GM12878 (cell line): ENCODE measurements around the gene ERC2. TPM values are rescaled to one million over a fixed set of nuclear protein-coding genes. Genes with fewer than 3 reads are reported as not detected.
A peak's percentile ranks its signal among the peaks of the same experiment; 100 is the strongest.

Experiments
- ATF7 ChIP-seq: fragments of 450-650 bp; IDR thresholded peaks from 2 replicates; pipeline ENCODE4 v1.6.1; 2016; ENCODE audit warnings: low read depth, mild to moderate bottlenecking
- CREB1 ChIP-seq: IDR thresholded peaks from 2 replicates; pipeline ENCODE4 v1.6.1; 2012; ENCODE audit warnings: low read depth, mild to moderate bottlenecking, inconsistent platforms
- EP300 ChIP-seq, 2 experiments: fragments of 150-350 bp in 1 of 2; IDR thresholded peaks; 2 replicates each; pipeline ENCODE4 v1.6.1; 2011 to 2012; ENCODE audit warnings: low read depth in 2 of 2, low read length in 2 of 2, borderline replicate concordance in 1 of 2, improper control_type of control experiment in 1 of 2, inconsistent platforms in 1 of 2; ENCODE audit not compliant: control insufficient read depth in 1 of 2
- KDM1A ChIP-seq: fragments of 200-600 bp; sonication (generic); IDR thresholded peaks from 2 replicates; pipeline ENCODE4 v1.6.1; 2016; ENCODE audit warnings: borderline replicate concordance
- MYB ChIP-seq: fragments of 150-350 bp; IDR thresholded peaks from 2 replicates; pipeline ENCODE4 v1.6.1; 2014; ENCODE audit warnings: mild to moderate bottlenecking, low read depth, low read length, borderline replicate concordance
- MYC ChIP-seq: IDR thresholded peaks from 2 replicates; pipeline ENCODE4 v1.6.1; 2011; ENCODE audit warnings: mild to moderate bottlenecking, low read length, moderate library complexity, inconsistent platforms; ENCODE audit not compliant: insufficient read depth, insufficient replicate concordance, insufficient read length, severe bottlenecking
- NR2C1 ChIP-seq: fragments of 450-650 bp; IDR thresholded peaks from 2 replicates; pipeline ENCODE4 v1.6.1; 2017; ENCODE audit warnings: antibody characterized with exemption, mild to moderate bottlenecking, moderate library complexity
- RAD51 ChIP-seq: fragments of 450-650 bp; IDR thresholded peaks from 2 replicates; pipeline ENCODE4 v1.6.1; 2016; ENCODE audit warnings: moderate library complexity, mild to moderate bottlenecking, inconsistent platforms
- RFX5 ChIP-seq: IDR thresholded peaks from 2 replicates; pipeline ENCODE4 v1.6.1; 2011; ENCODE audit warnings: low read depth, low read length, improper control_type of control experiment
- RUNX3 ChIP-seq: IDR thresholded peaks from 2 replicates; pipeline ENCODE4 v1.6.1; 2012; ENCODE audit warnings: low read length, inconsistent platforms
- SIN3A ChIP-seq: IDR thresholded peaks from 2 replicates; pipeline ENCODE4 v1.6.1; 2012; ENCODE audit warnings: low read depth, low read length, improper control_type of control experiment
- SPI1 ChIP-seq: IDR thresholded peaks from 2 replicates; pipeline ENCODE4 v1.6.1; 2011; ENCODE audit warnings: low read depth, mild to moderate bottlenecking, low read length, moderate library complexity, borderline replicate concordance; ENCODE audit not compliant: insufficient read depth
- SUZ12 ChIP-seq: fragments of 200-600 bp; sonication (generic); IDR thresholded peaks from one replicate; pipeline ENCODE4 v1.6.1; 2018; ENCODE audit warnings: antibody characterized with exemption, mild to moderate bottlenecking; ENCODE audit not compliant: unreplicated experiment
- USF1 ChIP-seq: IDR thresholded peaks from 2 replicates; pipeline ENCODE4 v1.6.1; 2011; ENCODE audit warnings: borderline replicate concordance, low read depth, mild to moderate bottlenecking, moderate library complexity, mixed read lengths, low read length; ENCODE audit not compliant: insufficient read depth; ENCODE audit errors: extremely low read length
- ZNF274 ChIP-seq: IDR thresholded peaks from one replicate; pipeline ENCODE4 v1.8.0; 2011; ENCODE audit not compliant: insufficient read length, insufficient read depth
- ZNF384 ChIP-seq: IDR thresholded peaks from 2 replicates; pipeline ENCODE4 v1.6.1; 2012; ENCODE audit warnings: low read depth, mild to moderate bottlenecking, low read length, improper control_type of control experiment, borderline replicate concordance
- ZZZ3 ChIP-seq: IDR thresholded peaks from 2 replicates; pipeline ENCODE4 v1.6.1; 2011; ENCODE audit warnings: low read depth; ENCODE audit not compliant: control insufficient read depth, insufficient read length
- polyA plus RNA-seq, 11 experiments: library from polyadenylated mRNA; depleted of rRNA in 4 of 11; unstranded in 6 of 11; stranded (reverse) in 5 of 11; fragments of >200 nt; fragmentation: Nextera tagmentation in 4 of 11; fragmentation: Illumina TruSeq in 1 of 11; extraction: Ambion mirVana in 4 of 11; extraction: Trizol in 1 of 11; gene quantifications; 1 replicate in 1 of 11; 2 replicates in 10 of 11; pipeline versions ENCODE4 v1.2.1 to v1.2.3, GENCODE V29; 2011 to 2016; ENCODE audit warnings: inconsistent platforms in 2 of 11, missing spikeins in 2 of 11, low read depth in 1 of 11
- total RNA-seq, 4 experiments: library from RNA; depleted of rRNA in 3 of 4; stranded (reverse); fragments of >200 nt in 3 of 4; fragmentation: Illumina TruSeq in 1 of 4; extraction: Trizol in 1 of 4; gene quantifications; 2 replicates each; pipeline versions ENCODE4 v1.2.1 to v1.2.3, GENCODE V29; 2013 to 2021
- TF ChIP-seq, protein P1 (sequence below): fragments of 450-650 bp; IDR thresholded peaks from 2 replicates; pipeline ENCODE4 v1.6.1; 2017; ENCODE audit warnings: mild to moderate bottlenecking, low read depth, inconsistent platforms; ENCODE audit not compliant: poor library complexity, severe bottlenecking
- TF ChIP-seq, protein P2 (sequence below), 3 experiments: IDR thresholded peaks in 2 of 3; conservative IDR thresholded peaks in 1 of 3; 2 replicates each; pipeline ENCODE4 v1.5.1; 2011; ENCODE audit warnings: low read depth in 3 of 3, low read length in 3 of 3, mild to moderate bottlenecking in 3 of 3, control low read depth in 2 of 3, moderate library complexity in 2 of 3, inconsistent platforms in 1 of 3, mixed read lengths in 1 of 3; ENCODE audit not compliant: control insufficient read depth in 2 of 3, insufficient read depth in 1 of 3; ENCODE audit errors: extremely low read depth in 1 of 3
- TF ChIP-seq, protein P3 (sequence below): fragments of 450-650 bp; IDR thresholded peaks from 2 replicates; pipeline ENCODE4 v1.6.1; 2017; ENCODE audit warnings: mild to moderate bottlenecking, moderate library complexity

The ERC2 gene
- total and polyA plus RNA-seq, 10 of the 15 experiments (the other 5 are each of a cell fraction or from before 2014, with no cell fraction given) = 0.06 to 1.4 (median 0.12) TPM; not detected in 3

GRCh38 chr3:55624238-55624637 is 844.0 kb downstream of the ERC2 start (continued):
- no peak for TF ChIP-seq SUZ12
- TF ChIP-seq RFX5 = no peak
- TF ChIP-seq CREB1 = no peak
- no peak for TF ChIP-seq RAD51
- TF ChIP-seq ATF7 = no peak
- TF ChIP-seq, protein P1, sequence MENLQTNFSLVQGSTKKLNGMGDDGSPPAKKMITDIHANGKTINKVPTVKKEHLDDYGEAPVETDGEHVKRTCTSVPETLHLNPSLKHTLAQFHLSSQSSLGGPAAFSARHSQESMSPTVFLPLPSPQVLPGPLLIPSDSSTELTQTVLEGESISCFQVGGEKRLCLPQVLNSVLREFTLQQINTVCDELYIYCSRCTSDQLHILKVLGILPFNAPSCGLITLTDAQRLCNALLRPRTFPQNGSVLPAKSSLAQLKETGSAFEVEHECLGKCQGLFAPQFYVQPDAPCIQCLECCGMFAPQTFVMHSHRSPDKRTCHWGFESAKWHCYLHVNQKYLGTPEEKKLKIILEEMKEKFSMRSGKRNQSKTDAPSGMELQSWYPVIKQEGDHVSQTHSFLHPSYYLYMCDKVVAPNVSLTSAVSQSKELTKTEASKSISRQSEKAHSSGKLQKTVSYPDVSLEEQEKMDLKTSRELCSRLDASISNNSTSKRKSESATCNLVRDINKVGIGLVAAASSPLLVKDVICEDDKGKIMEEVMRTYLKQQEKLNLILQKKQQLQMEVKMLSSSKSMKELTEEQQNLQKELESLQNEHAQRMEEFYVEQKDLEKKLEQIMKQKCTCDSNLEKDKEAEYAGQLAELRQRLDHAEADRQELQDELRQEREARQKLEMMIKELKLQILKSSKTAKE = no peak
- no peak; a peak in 1 of 4 replicates for TF ChIP-seq EP300 (IDR thresholded peaks at IDR 0.05; ENCODE audit: borderline replicate concordance in 1 of 2, control insufficient read depth in 1 of 2, low read depth in 2 of 2, low read length in 2 of 2)
- no peak for TF ChIP-seq ZNF384
- TF ChIP-seq MYC = no peak
- no peak for TF ChIP-seq MYB
- no peak for TF ChIP-seq ZNF274
- TF ChIP-seq SIN3A = no peak
- TF ChIP-seq RUNX3 = no peak
- no peak for TF ChIP-seq ZZZ3
- TF ChIP-seq, protein P2, sequence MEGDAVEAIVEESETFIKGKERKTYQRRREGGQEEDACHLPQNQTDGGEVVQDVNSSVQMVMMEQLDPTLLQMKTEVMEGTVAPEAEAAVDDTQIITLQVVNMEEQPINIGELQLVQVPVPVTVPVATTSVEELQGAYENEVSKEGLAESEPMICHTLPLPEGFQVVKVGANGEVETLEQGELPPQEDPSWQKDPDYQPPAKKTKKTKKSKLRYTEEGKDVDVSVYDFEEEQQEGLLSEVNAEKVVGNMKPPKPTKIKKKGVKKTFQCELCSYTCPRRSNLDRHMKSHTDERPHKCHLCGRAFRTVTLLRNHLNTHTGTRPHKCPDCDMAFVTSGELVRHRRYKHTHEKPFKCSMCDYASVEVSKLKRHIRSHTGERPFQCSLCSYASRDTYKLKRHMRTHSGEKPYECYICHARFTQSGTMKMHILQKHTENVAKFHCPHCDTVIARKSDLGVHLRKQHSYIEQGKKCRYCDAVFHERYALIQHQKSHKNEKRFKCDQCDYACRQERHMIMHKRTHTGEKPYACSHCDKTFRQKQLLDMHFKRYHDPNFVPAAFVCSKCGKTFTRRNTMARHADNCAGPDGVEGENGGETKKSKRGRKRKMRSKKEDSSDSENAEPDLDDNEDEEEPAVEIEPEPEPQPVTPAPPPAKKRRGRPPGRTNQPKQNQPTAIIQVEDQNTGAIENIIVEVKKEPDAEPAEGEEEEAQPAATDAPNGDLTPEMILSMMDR (IDR thresholded peaks at IDR 0.05 in 2 of 3, conservative IDR thresholded peaks at IDR 0.05 in 1 of 3; ENCODE audit: control insufficient read depth in 2 of 3, extremely low read depth in 1 of 3, insufficient read depth in 1 of 3, low read depth in 3 of 3, low read length in 3 of 3) = peak in 1 of 3 experiments; percentile 11; a peak in 2 of 6 replicates
- no peak for TF ChIP-seq KDM1A
- TF ChIP-seq, protein P3, sequence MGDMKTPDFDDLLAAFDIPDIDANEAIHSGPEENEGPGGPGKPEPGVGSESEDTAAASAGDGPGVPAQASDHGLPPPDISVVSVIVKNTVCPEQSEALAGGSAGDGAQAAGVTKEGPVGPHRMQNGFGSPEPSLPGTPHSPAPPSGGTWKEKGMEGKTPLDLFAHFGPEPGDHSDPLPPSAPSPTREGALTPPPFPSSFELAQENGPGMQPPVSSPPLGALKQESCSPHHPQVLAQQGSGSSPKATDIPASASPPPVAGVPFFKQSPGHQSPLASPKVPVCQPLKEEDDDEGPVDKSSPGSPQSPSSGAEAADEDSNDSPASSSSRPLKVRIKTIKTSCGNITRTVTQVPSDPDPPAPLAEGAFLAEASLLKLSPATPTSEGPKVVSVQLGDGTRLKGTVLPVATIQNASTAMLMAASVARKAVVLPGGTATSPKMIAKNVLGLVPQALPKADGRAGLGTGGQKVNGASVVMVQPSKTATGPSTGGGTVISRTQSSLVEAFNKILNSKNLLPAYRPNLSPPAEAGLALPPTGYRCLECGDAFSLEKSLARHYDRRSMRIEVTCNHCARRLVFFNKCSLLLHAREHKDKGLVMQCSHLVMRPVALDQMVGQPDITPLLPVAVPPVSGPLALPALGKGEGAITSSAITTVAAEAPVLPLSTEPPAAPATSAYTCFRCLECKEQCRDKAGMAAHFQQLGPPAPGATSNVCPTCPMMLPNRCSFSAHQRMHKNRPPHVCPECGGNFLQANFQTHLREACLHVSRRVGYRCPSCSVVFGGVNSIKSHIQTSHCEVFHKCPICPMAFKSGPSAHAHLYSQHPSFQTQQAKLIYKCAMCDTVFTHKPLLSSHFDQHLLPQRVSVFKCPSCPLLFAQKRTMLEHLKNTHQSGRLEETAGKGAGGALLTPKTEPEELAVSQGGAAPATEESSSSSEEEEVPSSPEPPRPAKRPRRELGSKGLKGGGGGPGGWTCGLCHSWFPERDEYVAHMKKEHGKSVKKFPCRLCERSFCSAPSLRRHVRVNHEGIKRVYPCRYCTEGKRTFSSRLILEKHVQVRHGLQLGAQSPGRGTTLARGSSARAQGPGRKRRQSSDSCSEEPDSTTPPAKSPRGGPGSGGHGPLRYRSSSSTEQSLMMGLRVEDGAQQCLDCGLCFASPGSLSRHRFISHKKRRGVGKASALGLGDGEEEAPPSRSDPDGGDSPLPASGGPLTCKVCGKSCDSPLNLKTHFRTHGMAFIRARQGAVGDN = peak; percentile 39; the same call in 1 of the 2 replicates
- no peak for TF ChIP-seq NR2C1
- TF ChIP-seq SPI1 = peak; percentile 80
- no peak for TF ChIP-seq USF1
